ENCODE results near the gene TNFAIP3.

GRCh38 chr6:137880746-137881521, 13.9 kb downstream of the TNFAIP3 start:
- TF ChIP-seq CTCF (IDR thresholded peaks at IDR 0.05; ENCODE audit: low read depth, low read length): no peak
- no peak for TF ChIP-seq MAX (IDR thresholded peaks at IDR 0.05; ENCODE audit: low read depth, low read length)
- TF ChIP-seq POLR2A (IDR thresholded peaks at IDR 0.05; ENCODE audit: extremely low read depth, insufficient read length): no peak
- no peak for TF ChIP-seq MYC (IDR thresholded peaks at IDR 0.05; ENCODE audit: low read depth, low read length)

Data from NB4 (cell line).